ENCODE data around the gene ZNF343. TPM values are rescaled to one million over a fixed set of nuclear protein-coding genes. Genes with fewer than 3 reads are reported as not detected.

ZNF343 gene
- total RNA-seq, 1 experiment from 2014 or later: 3.4 TPM

DNA sequence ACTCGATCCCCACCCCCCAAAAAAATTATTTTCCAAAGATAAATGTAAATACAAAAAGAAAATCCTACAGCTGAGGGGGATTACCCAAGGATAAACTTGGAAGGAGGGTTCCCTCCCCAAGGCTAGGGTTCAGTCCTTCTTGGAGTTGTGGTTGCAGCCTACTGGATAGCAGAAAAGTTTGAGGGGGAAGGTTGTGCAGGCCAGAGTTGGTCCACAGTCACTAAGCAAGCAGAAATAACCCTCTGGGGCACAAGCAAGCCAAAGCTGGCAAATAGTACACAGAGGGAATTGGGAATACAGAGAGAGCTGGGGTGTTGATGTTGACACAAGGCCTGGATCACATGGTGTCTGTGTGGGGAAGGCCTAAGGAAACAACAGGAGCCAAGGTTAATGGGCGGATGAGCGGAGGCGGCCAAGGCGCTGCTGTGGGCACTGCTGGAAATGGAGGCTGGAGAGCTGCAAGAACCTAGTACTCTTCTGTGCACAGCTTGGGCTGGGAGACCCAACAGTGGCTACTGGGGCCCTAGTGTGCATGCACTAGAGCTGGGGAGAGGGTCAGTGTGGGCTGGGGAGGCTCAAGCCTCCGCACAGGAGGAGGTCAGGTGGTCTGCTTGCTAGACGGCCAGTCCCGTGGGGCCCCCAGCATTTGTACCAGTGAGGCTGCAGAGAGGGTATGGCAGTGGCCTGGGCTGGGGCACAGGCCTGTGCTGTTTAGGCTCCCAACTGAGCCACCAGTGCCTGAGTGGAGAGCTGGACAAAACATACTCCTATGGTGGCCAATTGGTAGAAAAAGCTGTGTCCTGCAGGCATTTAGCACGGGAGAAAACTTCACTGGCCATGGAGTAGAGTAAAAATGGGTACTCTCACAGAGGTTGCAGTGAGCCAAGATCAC, 32.6 kb downstream of the ZNF343 start:
- H3K27me3 ChIP-seq (ENCODE audit: insufficient read depth, low read length): no peaks in the 10 kb centered on the region
- Mint-ChIP-seq H3K27me3 (ENCODE audit: low read depth) (peaks cover 10% of the 10 kb centered on the region), H3K4me3 (no peak overlapping the region), H3K27ac (no peak overlapping the region), H3K9me3 (no peaks in the 10 kb centered on the region), H3K36me3 (ENCODE audit: insufficient read depth in 1 of 3, low read depth in 3 of 3) (no peaks in the 10 kb centered on the region; a peak in 1 of 7 replicates), H3K4me1 (peaks cover 7 to 8% of the 10 kb centered on the region in 2 experiments)
- H2BK5ac ChIP-seq (ENCODE audit: insufficient read length, low read length): no peak overlapping the region
- no peak overlapping the region for H3K4ac ChIP-seq (ENCODE audit: low read depth, low read length)
- no peaks in the 10 kb centered on the region for H3K79me2 ChIP-seq (ENCODE audit: insufficient read depth, low read length)
- no peaks in the 10 kb centered on the region for H3K9me3 ChIP-seq (ENCODE audit: control insufficient read depth, low read depth, low read length)
- H3K23me2 ChIP-seq (ENCODE audit: insufficient read length, low read depth, low read length, poor library complexity, severe bottlenecking): peaks cover under 1% of the 10 kb centered on the region
- DNase-seq: no peak
- H2BK12ac ChIP-seq (ENCODE audit: insufficient read length, low read depth, low read length): no peak overlapping the region
- H4K20me1 ChIP-seq (ENCODE audit: control insufficient read depth, insufficient read depth, insufficient read length): no peaks in the 10 kb centered on the region
- H3T11ph ChIP-seq (ENCODE audit: low read length): no peak overlapping the region
- no peak overlapping the region for H2BK120ac ChIP-seq (ENCODE audit: low read depth, low read length, poor library complexity, severe bottlenecking)
- H3K14ac ChIP-seq (ENCODE audit: insufficient read depth, low read length): no peak overlapping the region
- H3K27ac ChIP-seq (ENCODE audit: insufficient read length, low read depth, low read length): no peak overlapping the region
- no CpG with 5 or more reads among the region's 9 CpGs for WGBS (ENCODE audit: extremely low coverage, insufficient read length, low lambda C conversion rate)
- H4K5ac ChIP-seq (ENCODE audit: insufficient read length, low read depth, low read length): no peak overlapping the region
- no peak overlapping the region for H3K18ac ChIP-seq (ENCODE audit: insufficient read length, low read depth, low read length)
- H2AK5ac ChIP-seq (ENCODE audit: insufficient read length, low read length): no peak overlapping the region
- H3K56ac ChIP-seq (ENCODE audit: insufficient read length, low read depth, low read length): no peak overlapping the region
- H2BK15ac ChIP-seq (ENCODE audit: low read depth, low read length): no peak overlapping the region
- H4K91ac ChIP-seq (ENCODE audit: insufficient read length, low read depth, low read length): no peak overlapping the region
- H3K9ac ChIP-seq (ENCODE audit: extremely low read depth, insufficient read length, low read length): no peak overlapping the region
- H3K23ac ChIP-seq (ENCODE audit: insufficient read length, low read depth, low read length): no peak overlapping the region
- no peaks in the 10 kb centered on the region for H3K79me1 ChIP-seq (ENCODE audit: insufficient read depth, low read depth, low read length, poor library complexity, severe bottlenecking)
- no peak overlapping the region for H3K4me2 ChIP-seq (ENCODE audit: insufficient read depth, insufficient read length, low read length)
- no peak overlapping the region for H2AFZ ChIP-seq (ENCODE audit: low read length)
- TF ChIP-seq, protein P1, sequence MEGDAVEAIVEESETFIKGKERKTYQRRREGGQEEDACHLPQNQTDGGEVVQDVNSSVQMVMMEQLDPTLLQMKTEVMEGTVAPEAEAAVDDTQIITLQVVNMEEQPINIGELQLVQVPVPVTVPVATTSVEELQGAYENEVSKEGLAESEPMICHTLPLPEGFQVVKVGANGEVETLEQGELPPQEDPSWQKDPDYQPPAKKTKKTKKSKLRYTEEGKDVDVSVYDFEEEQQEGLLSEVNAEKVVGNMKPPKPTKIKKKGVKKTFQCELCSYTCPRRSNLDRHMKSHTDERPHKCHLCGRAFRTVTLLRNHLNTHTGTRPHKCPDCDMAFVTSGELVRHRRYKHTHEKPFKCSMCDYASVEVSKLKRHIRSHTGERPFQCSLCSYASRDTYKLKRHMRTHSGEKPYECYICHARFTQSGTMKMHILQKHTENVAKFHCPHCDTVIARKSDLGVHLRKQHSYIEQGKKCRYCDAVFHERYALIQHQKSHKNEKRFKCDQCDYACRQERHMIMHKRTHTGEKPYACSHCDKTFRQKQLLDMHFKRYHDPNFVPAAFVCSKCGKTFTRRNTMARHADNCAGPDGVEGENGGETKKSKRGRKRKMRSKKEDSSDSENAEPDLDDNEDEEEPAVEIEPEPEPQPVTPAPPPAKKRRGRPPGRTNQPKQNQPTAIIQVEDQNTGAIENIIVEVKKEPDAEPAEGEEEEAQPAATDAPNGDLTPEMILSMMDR (conservative IDR thresholded peaks at IDR 0.05): no peak
- no peak overlapping the region for H4K8ac ChIP-seq (replicated peaks; ENCODE audit: insufficient read length, low read depth, low read length)
- H2BK20ac ChIP-seq (ENCODE audit: low read depth, low read length, poor library complexity, severe bottlenecking): no peak overlapping the region
- H3K4me1 ChIP-seq (ENCODE audit: insufficient read depth, low read length): no peaks in the 10 kb centered on the region; the same call in 1 of the 2 replicates
